Stimulated activated naive CD4-positive, alpha-beta T cell treated with Interleukin-2 at 50 U/mL for 16 hours (primary cell): ENCODE data around the gene CCL23.
"Not testable (repeated sequence)": the region's sequence is repeated elsewhere in the genome, so short reads cannot be mapped to it uniquely, and the experiment has no call there.

ENCODE experiments used
- DNase-seq: peaks from one replicate; lab custom pipeline; 2025; lab: John Stamatoyannopoulos, UW

CCL23 gene

GRCh38 chr17:36017799-36018198, at the start of gene CCL23:
Gene CCL23 (minus strand): TSS chr17:36017972. CDS start chr17:36017897, 75 bp downstream.
- DNase-seq, result no peak

GRCh38 chr17:36066365-36066985, 48.7 kb upstream of the CCL23 start:
- DNase-seq, result no peak

GRCh38 chr17:36063786-36064541, 46.2 kb upstream of the CCL23 start, which contains the start of gene CCL18:
Gene CCL18 (plus strand): TSS chr17:36064272. CDS start chr17:36064343, 71 bp downstream.
- no peak for DNase-seq

GRCh38 chr17:36060816-36061215, 43.0 kb upstream of the CCL23 start:
- no peak for DNase-seq

GRCh38 chr17:36059406-36059805, 41.6 kb upstream of the CCL23 start:
- no peak for DNase-seq

- no peak for DNase-seq
Observed at GRCh38 chr17:36057911-36058310, 40.1 kb upstream of the CCL23 start.

- no peak for DNase-seq
Observed at GRCh38 chr17:36055921-36056520, 38.2 kb upstream of the CCL23 start.

GRCh38 chr17:36055171-36055570, 37.4 kb upstream of the CCL23 start:
- no peak for DNase-seq

GRCh38 chr17:36049643-36050042, 31.9 kb upstream of the CCL23 start:
- no peak for DNase-seq

- no peak for DNase-seq
Observed at GRCh38 chr17:36048066-36048465, 30.3 kb upstream of the CCL23 start.

GRCh38 chr17:36036235-36036634, 18.5 kb upstream of the CCL23 start:
- no peak for DNase-seq

- DNase-seq, result no peak
Observed at GRCh38 chr17:36034127-36034526, 16.4 kb upstream of the CCL23 start.

GRCh38 chr17:36030956-36031355, 13.2 kb upstream of the CCL23 start:
- no peak for DNase-seq

- DNase-seq, result no peak
Observed at GRCh38 chr17:36027761-36028160, 10.0 kb upstream of the CCL23 start.

GRCh38 chr17:36024106-36024869, 6.5 kb upstream of the CCL23 start:
- no peak for DNase-seq

- DNase-seq, result no peak
Observed at GRCh38 chr17:36019423-36019822, 1.7 kb upstream of the CCL23 start.

GRCh38 chr17:36016555-36016954, 1.2 kb downstream of the CCL23 start:
- no peak for DNase-seq

- not testable (repeated sequence) for DNase-seq
Observed at GRCh38 chr17:36015895-36016294, 1.9 kb downstream of the CCL23 start.

- DNase-seq, result no peak
Observed at GRCh38 chr17:36014946-36015345, 2.8 kb downstream of the CCL23 start.

GRCh38 chr17:36011201-36011600, 6.6 kb downstream of the CCL23 start:
- DNase-seq, result no peak

GRCh38 chr17:36008998-36009665, 8.6 kb downstream of the CCL23 start:
- no peak for DNase-seq

- no peak for DNase-seq
Observed at GRCh38 chr17:36004594-36005108, 13.1 kb downstream of the CCL23 start.
